GM12878 (cell line): ENCODE results near the gene POLR1G. TPM values are rescaled to one million over a fixed set of nuclear protein-coding genes. Genes with fewer than 3 reads are reported as not detected.

Experiments
- BACH1 ChIP-seq: fragments of 450-650 bp; IDR thresholded peaks from 2 replicates; pipeline ENCODE4 v1.6.1; 2017; ENCODE audit warnings: mild to moderate bottlenecking, borderline replicate concordance
- DPF2 ChIP-seq: fragments of 450-650 bp; IDR thresholded peaks from 2 replicates; pipeline ENCODE4 v1.6.1; 2017; ENCODE audit warnings: mild to moderate bottlenecking
- GABPA ChIP-seq: IDR thresholded peaks from 2 replicates; pipeline ENCODE4 v1.6.1; 2014; ENCODE audit warnings: antibody characterized with exemption, low read depth, mild to moderate bottlenecking, inconsistent platforms
- HCFC1 ChIP-seq: fragments of 150-350 bp; IDR thresholded peaks from 2 replicates; pipeline ENCODE4 v1.6.1; 2014; ENCODE audit warnings: low read length
- IKZF1 ChIP-seq: fragments of 450-650 bp; conservative IDR thresholded peaks from 2 replicates; pipeline ENCODE4 v1.6.1; 2017; ENCODE audit warnings: antibody characterized with exemption, mild to moderate bottlenecking
- IKZF2 ChIP-seq, 2 experiments: fragments of 450-650 bp; IDR thresholded peaks; 2 replicates each; pipeline ENCODE4 v1.6.1; 2017; ENCODE audit warnings: mild to moderate bottlenecking in 2 of 2, moderate library complexity in 2 of 2
- LARP7 ChIP-seq: fragments of 450-650 bp; IDR thresholded peaks from 2 replicates; pipeline ENCODE4 v1.6.1; 2017; ENCODE audit warnings: mild to moderate bottlenecking
- MTA2 ChIP-seq: fragments of 450-650 bp; IDR thresholded peaks from 2 replicates; pipeline ENCODE4 v1.6.1; 2016; ENCODE audit warnings: low read depth, mild to moderate bottlenecking, moderate library complexity
- POLR2AphosphoS2 ChIP-seq: IDR thresholded peaks from 2 replicates; pipeline ENCODE4 v1.6.1; 2011; ENCODE audit warnings: low read depth, mild to moderate bottlenecking, low read length, improper control_type of control experiment, moderate library complexity
- RAD51 ChIP-seq: fragments of 450-650 bp; IDR thresholded peaks from 2 replicates; pipeline ENCODE4 v1.6.1; 2016; ENCODE audit warnings: moderate library complexity, mild to moderate bottlenecking, inconsistent platforms
- SMAD5 ChIP-seq: IDR thresholded peaks from 2 replicates; pipeline ENCODE4 v1.6.1; 2016; ENCODE audit warnings: antibody characterized with exemption, low read depth
- SMARCA5 ChIP-seq: fragments of 450-650 bp; IDR thresholded peaks from 2 replicates; pipeline ENCODE4 v1.6.1; 2017; ENCODE audit warnings: mild to moderate bottlenecking
- SREBF2 ChIP-seq: IDR thresholded peaks from 2 replicates; pipeline ENCODE4 v1.6.1; 2012; ENCODE audit warnings: mild to moderate bottlenecking, low read length
- USF1 ChIP-seq: IDR thresholded peaks from 2 replicates; pipeline ENCODE4 v1.6.1; 2011; ENCODE audit warnings: borderline replicate concordance, low read depth, mild to moderate bottlenecking, moderate library complexity, mixed read lengths, low read length; ENCODE audit not compliant: insufficient read depth; ENCODE audit errors: extremely low read length
- YY1 ChIP-seq: IDR thresholded peaks from 2 replicates; pipeline ENCODE4 v1.6.1; 2011; ENCODE audit warnings: low read depth, mild to moderate bottlenecking, low read length
- polyA plus RNA-seq, 11 experiments: library from polyadenylated mRNA; depleted of rRNA in 4 of 11; unstranded in 6 of 11; stranded (reverse) in 5 of 11; fragments of >200 nt; fragmentation: Nextera tagmentation in 4 of 11; fragmentation: Illumina TruSeq in 1 of 11; extraction: Ambion mirVana in 4 of 11; extraction: Trizol in 1 of 11; gene quantifications; 1 replicate in 1 of 11; 2 replicates in 10 of 11; pipeline versions ENCODE4 v1.2.1 to v1.2.3, GENCODE V29; 2011 to 2016; ENCODE audit warnings: inconsistent platforms in 2 of 11, missing spikeins in 2 of 11, low read depth in 1 of 11
- total RNA-seq, 4 experiments: library from RNA; depleted of rRNA in 3 of 4; stranded (reverse); fragments of >200 nt in 3 of 4; fragmentation: Illumina TruSeq in 1 of 4; extraction: Trizol in 1 of 4; gene quantifications; 2 replicates each; pipeline versions ENCODE4 v1.2.1 to v1.2.3, GENCODE V29; 2013 to 2021
- TF ChIP-seq, protein P1 (sequence below): fragments of 450-650 bp; IDR thresholded peaks from 2 replicates; pipeline ENCODE4 v1.6.1; 2017; ENCODE audit warnings: mild to moderate bottlenecking, moderate library complexity
- TF ChIP-seq, protein P2 (sequence below): fragments of 450-650 bp; IDR thresholded peaks from 2 replicates; pipeline ENCODE4 v1.6.1; 2017; ENCODE audit warnings: mild to moderate bottlenecking
- TF ChIP-seq, protein P3 (sequence below): fragments of 450-650 bp; IDR thresholded peaks from 2 replicates; pipeline ENCODE4 v1.6.1; 2016; ENCODE audit warnings: mild to moderate bottlenecking, moderate library complexity, borderline replicate concordance
- TF ChIP-seq, protein P4 (sequence below): IDR thresholded peaks from 2 replicates; pipeline ENCODE4 v1.6.1; 2011; ENCODE audit warnings: low read depth, mild to moderate bottlenecking, low read length, moderate library complexity, borderline replicate concordance; ENCODE audit errors: extremely low read depth

The POLR1G gene
- total and polyA plus RNA-seq, 10 of the 15 experiments (the other 5 are each of a cell fraction or from before 2014, with no cell fraction given) = 2.0 to 30.9 (median 20.5) TPM

DNA sequence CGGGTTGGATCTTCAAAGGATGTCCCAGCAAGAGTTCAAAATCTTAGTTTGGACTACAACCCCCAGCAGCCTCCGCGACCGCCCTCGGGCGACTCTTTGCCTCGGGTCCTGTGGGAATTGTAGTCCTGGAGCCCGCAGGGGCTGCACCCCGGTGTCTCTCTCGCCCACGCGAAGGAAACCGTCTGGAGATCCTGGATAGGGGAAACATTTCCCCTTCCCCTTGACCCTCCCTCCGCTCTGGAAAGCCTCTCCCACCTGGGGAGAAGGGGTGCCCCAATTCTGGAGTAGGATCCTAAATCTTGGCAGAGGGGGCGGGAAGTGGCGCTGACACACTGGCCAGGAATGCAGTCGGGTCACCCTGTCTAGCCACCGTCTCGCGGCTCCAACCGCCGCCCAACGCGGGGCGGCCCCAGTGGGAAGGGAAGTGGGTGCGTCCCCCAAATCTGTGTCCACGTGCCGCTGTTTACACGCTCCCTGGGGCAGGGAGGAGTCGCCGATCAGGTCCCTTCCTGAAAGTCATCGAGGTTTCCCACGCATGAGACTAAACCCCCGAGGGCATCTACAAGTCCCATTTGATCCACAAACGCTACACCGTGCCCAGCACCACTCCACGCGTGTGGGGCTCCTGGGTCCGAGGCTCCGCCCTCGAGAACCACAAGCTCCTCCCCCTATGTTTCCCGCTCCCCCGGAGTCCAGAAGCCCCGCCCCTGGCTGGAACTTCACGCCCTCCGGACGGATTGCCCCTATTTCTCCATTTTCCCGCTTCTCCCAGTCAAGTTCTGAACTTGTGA, 814 bp upstream of the POLR1G start (continued):
- TF ChIP-seq, protein P1, sequence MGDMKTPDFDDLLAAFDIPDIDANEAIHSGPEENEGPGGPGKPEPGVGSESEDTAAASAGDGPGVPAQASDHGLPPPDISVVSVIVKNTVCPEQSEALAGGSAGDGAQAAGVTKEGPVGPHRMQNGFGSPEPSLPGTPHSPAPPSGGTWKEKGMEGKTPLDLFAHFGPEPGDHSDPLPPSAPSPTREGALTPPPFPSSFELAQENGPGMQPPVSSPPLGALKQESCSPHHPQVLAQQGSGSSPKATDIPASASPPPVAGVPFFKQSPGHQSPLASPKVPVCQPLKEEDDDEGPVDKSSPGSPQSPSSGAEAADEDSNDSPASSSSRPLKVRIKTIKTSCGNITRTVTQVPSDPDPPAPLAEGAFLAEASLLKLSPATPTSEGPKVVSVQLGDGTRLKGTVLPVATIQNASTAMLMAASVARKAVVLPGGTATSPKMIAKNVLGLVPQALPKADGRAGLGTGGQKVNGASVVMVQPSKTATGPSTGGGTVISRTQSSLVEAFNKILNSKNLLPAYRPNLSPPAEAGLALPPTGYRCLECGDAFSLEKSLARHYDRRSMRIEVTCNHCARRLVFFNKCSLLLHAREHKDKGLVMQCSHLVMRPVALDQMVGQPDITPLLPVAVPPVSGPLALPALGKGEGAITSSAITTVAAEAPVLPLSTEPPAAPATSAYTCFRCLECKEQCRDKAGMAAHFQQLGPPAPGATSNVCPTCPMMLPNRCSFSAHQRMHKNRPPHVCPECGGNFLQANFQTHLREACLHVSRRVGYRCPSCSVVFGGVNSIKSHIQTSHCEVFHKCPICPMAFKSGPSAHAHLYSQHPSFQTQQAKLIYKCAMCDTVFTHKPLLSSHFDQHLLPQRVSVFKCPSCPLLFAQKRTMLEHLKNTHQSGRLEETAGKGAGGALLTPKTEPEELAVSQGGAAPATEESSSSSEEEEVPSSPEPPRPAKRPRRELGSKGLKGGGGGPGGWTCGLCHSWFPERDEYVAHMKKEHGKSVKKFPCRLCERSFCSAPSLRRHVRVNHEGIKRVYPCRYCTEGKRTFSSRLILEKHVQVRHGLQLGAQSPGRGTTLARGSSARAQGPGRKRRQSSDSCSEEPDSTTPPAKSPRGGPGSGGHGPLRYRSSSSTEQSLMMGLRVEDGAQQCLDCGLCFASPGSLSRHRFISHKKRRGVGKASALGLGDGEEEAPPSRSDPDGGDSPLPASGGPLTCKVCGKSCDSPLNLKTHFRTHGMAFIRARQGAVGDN = no peak
- TF ChIP-seq LARP7 (peak; percentile 43), IKZF1 (peak; percentile 98), HCFC1 (peak; percentile 96), SREBF2 (no peak), BACH1 (peak; percentile 90), SMAD5 (peak; percentile 57; the same call in 1 of the 2 replicates), USF1 (peak; percentile 53), GABPA (peak; percentile 45; the same call in 1 of the 2 replicates), POLR2AphosphoS2 (no peak), DPF2 (peak; percentile 51; the same call in 1 of the 2 replicates), IKZF2 (IDR thresholded peaks at IDR 0.05) (peak; percentile 82 to 84), YY1 (0 out of 2 replicates have a peak, but pooled peaks have one; percentile 64), SMARCA5 (no peak), MTA2 (0 out of 2 replicates have a peak, but pooled peaks have one; percentile 39), RAD51 (peak; percentile 34; the same call in 1 of the 2 replicates)
- TF ChIP-seq, protein P2, sequence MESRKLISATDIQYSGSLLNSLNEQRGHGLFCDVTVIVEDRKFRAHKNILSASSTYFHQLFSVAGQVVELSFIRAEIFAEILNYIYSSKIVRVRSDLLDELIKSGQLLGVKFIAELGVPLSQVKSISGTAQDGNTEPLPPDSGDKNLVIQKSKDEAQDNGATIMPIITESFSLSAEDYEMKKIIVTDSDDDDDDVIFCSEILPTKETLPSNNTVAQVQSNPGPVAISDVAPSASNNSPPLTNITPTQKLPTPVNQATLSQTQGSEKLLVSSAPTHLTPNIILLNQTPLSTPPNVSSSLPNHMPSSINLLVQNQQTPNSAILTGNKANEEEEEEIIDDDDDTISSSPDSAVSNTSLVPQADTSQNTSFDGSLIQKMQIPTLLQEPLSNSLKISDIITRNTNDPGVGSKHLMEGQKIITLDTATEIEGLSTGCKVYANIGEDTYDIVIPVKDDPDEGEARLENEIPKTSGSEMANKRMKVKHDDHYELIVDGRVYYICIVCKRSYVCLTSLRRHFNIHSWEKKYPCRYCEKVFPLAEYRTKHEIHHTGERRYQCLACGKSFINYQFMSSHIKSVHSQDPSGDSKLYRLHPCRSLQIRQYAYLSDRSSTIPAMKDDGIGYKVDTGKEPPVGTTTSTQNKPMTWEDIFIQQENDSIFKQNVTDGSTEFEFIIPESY = no peak
- TF ChIP-seq, protein P3, sequence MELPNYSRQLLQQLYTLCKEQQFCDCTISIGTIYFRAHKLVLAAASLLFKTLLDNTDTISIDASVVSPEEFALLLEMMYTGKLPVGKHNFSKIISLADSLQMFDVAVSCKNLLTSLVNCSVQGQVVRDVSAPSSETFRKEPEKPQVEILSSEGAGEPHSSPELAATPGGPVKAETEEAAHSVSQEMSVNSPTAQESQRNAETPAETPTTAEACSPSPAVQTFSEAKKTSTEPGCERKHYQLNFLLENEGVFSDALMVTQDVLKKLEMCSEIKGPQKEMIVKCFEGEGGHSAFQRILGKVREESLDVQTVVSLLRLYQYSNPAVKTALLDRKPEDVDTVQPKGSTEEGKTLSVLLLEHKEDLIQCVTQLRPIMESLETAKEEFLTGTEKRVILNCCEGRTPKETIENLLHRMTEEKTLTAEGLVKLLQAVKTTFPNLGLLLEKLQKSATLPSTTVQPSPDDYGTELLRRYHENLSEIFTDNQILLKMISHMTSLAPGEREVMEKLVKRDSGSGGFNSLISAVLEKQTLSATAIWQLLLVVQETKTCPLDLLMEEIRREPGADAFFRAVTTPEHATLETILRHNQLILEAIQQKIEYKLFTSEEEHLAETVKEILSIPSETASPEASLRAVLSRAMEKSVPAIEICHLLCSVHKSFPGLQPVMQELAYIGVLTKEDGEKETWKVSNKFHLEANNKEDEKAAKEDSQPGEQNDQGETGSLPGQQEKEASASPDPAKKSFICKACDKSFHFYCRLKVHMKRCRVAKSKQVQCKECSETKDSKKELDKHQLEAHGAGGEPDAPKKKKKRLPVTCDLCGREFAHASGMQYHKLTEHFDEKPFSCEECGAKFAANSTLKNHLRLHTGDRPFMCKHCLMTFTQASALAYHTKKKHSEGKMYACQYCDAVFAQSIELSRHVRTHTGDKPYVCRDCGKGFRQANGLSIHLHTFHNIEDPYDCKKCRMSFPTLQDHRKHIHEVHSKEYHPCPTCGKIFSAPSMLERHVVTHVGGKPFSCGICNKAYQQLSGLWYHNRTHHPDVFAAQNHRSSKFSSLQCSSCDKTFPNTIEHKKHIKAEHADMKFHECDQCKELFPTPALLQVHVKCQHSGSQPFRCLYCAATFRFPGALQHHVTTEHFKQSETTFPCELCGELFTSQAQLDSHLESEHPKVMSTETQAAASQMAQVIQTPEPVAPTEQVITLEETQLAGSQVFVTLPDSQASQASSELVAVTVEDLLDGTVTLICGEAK = 0 out of 2 replicates have a peak, but pooled peaks have one; percentile 60
- TF ChIP-seq, protein P4, sequence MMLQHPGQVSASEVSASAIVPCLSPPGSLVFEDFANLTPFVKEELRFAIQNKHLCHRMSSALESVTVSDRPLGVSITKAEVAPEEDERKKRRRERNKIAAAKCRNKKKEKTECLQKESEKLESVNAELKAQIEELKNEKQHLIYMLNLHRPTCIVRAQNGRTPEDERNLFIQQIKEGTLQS = peak; percentile 32; the same call in 1 of the 2 replicates
